SK-N-SH treated with all-trans-retinoic acid at 6 μM for 48 hours (cell line): Measurements from ENCODE around the gene HOXB1.

Source experiments
- ESRRG ChIP-seq: fragments of 250-450 bp; sonication (Bioruptor Pico); IDR thresholded peaks from 2 replicates; pipeline ENCODE4 v1.6.1; 2021; ENCODE audit warnings: mild to moderate bottlenecking
- SNAI2 ChIP-seq: fragments of 250-450 bp; sonication (Bioruptor Pico); IDR thresholded peaks from 2 replicates; pipeline ENCODE4 v1.5.0; 2020; ENCODE audit warnings: mild to moderate bottlenecking, moderate library complexity

DNA sequence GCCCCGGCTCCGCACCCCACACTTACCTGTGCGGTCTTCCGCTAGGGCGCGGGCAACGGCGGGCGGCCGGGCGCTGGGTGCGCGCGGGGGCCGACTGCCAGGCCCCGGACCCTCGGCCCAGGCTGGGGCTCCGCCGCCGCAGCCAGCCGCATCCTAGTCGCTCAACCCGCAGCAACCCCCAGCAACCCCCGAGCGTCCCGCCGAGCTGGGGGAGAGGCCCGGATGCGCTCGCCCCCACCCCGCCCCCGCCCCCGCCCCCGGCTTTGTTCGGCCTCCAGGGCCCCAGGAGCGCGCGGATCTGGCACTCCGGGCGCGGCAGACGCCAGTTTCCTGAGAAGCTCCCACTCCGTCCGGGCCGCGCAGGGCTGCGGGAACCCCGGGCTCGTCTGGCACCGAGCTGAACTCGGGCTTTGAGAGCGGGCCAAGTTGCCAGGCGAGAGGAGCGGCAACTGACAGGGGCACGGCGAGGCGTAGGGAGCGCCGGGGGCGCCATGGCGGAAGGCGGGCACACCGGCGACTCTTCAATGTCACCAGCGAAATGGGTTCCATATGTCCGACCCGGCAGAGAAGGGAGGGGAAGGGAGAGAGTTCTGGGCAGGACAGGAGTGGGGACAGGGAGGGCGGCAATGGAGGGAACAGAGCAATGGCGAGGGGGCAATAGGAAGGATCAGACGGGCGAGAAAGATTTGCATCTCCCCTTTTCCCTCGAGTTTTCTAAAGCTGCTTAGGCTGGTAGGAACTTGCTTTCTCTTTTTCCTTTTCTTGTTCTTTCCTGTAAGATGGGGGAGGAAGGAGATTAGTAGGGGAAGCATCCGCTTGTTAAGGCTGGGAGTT lies 33.6 kb upstream of the HOXB1 start:
- no peak for TF ChIP-seq ESRRG (CRISPR knock-in tag)
- TF ChIP-seq SNAI2 (CRISPR knock-in tag): no peak
